Central memory CD8-positive, alpha-beta T cell (primary cell): ENCODE measurements around the gene ANTXR1.

Experiments
- ATAC-seq: fragments of 150-1000 bp; cut with Tn5 transposase; replicated peaks from 2 replicates; pipeline ENCODE4 v1.10.0; 2022; ENCODE audit warnings: mild to moderate bottlenecking, moderate FRiP score, moderate number of reproducible peaks; ENCODE audit not compliant: poor library complexity, severe bottlenecking; ENCODE audit errors: extremely low read depth
- DNase-seq, 2 donors: peaks; one replicate each; pipeline ENCODE4 v3.0.0; 2021; ENCODE audit warnings: low spot score in 2 of 2
- H3K27ac Mint-ChIP-seq: one replicate; pipeline ENCODE4 v1.8.0; 2022; ENCODE audit warnings: low read depth, mild to moderate bottlenecking, moderate library complexity, mixed read lengths
- H3K27me3 Mint-ChIP-seq: one replicate; pipeline ENCODE4 v1.8.0; 2022; ENCODE audit warnings: mixed read lengths
- H3K36me3 Mint-ChIP-seq: one replicate; pipeline ENCODE4 v1.8.0; 2022; ENCODE audit warnings: mild to moderate bottlenecking, moderate library complexity, mixed read lengths; ENCODE audit not compliant: insufficient read depth
- H3K4me1 Mint-ChIP-seq: one replicate; pipeline ENCODE4 v1.8.0; 2022; ENCODE audit warnings: mixed read lengths
- H3K4me3 Mint-ChIP-seq: one replicate; pipeline ENCODE4 v1.8.0; 2022; ENCODE audit warnings: mild to moderate bottlenecking, moderate library complexity, mixed read lengths
- H3K9me3 Mint-ChIP-seq: one replicate; pipeline ENCODE4 v1.8.0; 2022; ENCODE audit warnings: mixed read lengths

The ANTXR1 gene

GRCh38 chr2:69124343-69124742 lies 111.4 kb downstream of the ANTXR1 start:
- no peak for DNase-seq
- no peak overlapping the region for H3K27ac Mint-ChIP-seq
- H3K9me3 Mint-ChIP-seq = no peaks in the 10 kb centered on the region
- no peak overlapping the region for H3K4me3 Mint-ChIP-seq
- H3K27me3 Mint-ChIP-seq = peaks cover 50% of the 10 kb centered on the region
- H3K4me1 Mint-ChIP-seq = no peaks in the 10 kb centered on the region
- no peaks in the 10 kb centered on the region for H3K36me3 Mint-ChIP-seq
- ATAC-seq = no peak

- no peaks in the 10 kb centered on the region for H3K4me1 Mint-ChIP-seq
- no peak overlapping the region for H3K4me3 Mint-ChIP-seq
- ATAC-seq (no peak), DNase-seq (no peak)
- peaks cover 50% of the 10 kb centered on the region for H3K27me3 Mint-ChIP-seq
- no peaks in the 10 kb centered on the region for H3K9me3 Mint-ChIP-seq
- no peaks in the 10 kb centered on the region for H3K36me3 Mint-ChIP-seq
- H3K27ac Mint-ChIP-seq = no peak overlapping the region
Observed at GRCh38 chr2:69125816-69126215, 112.8 kb downstream of the ANTXR1 start.

- H3K27ac Mint-ChIP-seq = no peak overlapping the region
- H3K4me1 Mint-ChIP-seq = no peaks in the 10 kb centered on the region
- no peak overlapping the region for H3K4me3 Mint-ChIP-seq
- DNase-seq (no peak), ATAC-seq (no peak)
- peaks cover 48% of the 10 kb centered on the region for H3K27me3 Mint-ChIP-seq
- no peaks in the 10 kb centered on the region for H3K36me3 Mint-ChIP-seq
- no peaks in the 10 kb centered on the region for H3K9me3 Mint-ChIP-seq
Observed at GRCh38 chr2:69126341-69126740, 113.4 kb downstream of the ANTXR1 start.

DNA sequence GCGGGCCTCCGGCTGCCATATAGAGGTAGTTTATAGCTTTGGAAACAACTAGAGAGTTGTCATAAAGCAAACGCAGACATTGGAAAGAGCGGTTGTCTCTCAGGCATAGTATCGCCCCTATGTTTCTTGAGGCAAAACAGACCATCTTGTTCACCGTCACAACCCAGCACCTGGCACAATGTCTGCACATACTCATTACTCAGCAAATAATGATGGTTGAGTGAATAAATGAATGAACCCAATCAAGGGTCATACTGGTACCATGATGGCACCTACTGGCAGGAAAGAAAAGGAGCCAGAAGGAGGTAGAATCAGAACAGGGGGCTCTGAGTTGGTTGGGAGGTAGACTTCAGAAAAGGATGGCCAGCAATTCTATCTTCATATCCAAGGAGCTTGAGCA lies 118.5 kb downstream of the ANTXR1 start:
- Mint-ChIP-seq H3K36me3 (no peaks in the 10 kb centered on the region), H3K27ac (no peak overlapping the region), H3K9me3 (no peaks in the 10 kb centered on the region), H3K27me3 (peaks cover 31% of the 10 kb centered on the region), H3K4me1 (no peaks in the 10 kb centered on the region), H3K4me3 (no peak overlapping the region)
- ATAC-seq (no peak), DNase-seq (no peak)

DNA sequence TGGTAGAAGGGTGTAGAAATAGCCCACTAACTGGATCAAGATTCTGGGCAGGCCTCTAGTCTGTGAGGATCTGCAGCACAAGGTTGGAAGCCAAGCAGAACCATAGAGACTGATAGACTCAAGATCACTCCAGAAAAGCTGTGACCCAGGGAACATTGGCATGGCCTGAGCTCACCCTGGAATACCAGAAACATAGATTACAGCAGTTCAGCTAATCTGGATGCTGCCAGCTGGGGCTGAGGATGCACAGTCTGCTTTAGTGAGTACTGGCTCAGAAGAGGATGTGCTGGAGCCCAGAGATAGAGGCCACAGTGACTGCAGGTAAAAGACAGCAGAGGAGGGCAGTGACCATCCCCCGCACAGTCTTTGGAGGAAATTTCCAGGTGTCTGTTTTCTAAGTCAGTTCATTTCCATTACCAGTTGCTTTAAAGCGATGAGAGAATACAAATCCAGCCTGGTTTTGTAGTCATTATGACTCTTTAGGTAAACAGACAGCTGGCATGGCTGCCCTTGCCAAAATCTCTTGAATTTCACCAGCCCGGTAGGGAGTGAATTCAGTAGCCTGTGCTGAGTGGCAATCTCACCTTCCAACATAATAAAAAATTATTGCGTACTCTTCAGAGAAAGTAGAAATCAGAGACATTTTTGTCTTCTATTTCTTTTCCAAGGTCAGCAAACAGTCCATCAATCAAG lies 119.2 kb downstream of the ANTXR1 start:
- Mint-ChIP-seq H3K36me3 (no peaks in the 10 kb centered on the region), H3K4me1 (no peaks in the 10 kb centered on the region), H3K27ac (no peak overlapping the region), H3K27me3 (peaks cover 24% of the 10 kb centered on the region), H3K4me3 (no peak overlapping the region), H3K9me3 (no peaks in the 10 kb centered on the region)
- DNase-seq (no peak), ATAC-seq (no peak)

GRCh38 chr2:69132960-69133590 lies 120.1 kb downstream of the ANTXR1 start:
- DNase-seq (no peak), ATAC-seq (no peak)
- H3K27ac Mint-ChIP-seq = no peak overlapping the region
- no peaks in the 10 kb centered on the region for H3K4me1 Mint-ChIP-seq
- H3K4me3 Mint-ChIP-seq = no peak overlapping the region
- H3K9me3 Mint-ChIP-seq = no peaks in the 10 kb centered on the region
- peaks cover 15% of the 10 kb centered on the region for H3K27me3 Mint-ChIP-seq
- no peaks in the 10 kb centered on the region for H3K36me3 Mint-ChIP-seq

GRCh38 chr2:69133898-69134297 lies 120.9 kb downstream of the ANTXR1 start:
- Mint-ChIP-seq H3K9me3 (no peaks in the 10 kb centered on the region), H3K36me3 (no peaks in the 10 kb centered on the region), H3K4me1 (no peaks in the 10 kb centered on the region), H3K27me3 (peaks cover 15% of the 10 kb centered on the region), H3K4me3 (no peak overlapping the region), H3K27ac (no peak overlapping the region)
- DNase-seq = no peak
- ATAC-seq = no peak

DNA sequence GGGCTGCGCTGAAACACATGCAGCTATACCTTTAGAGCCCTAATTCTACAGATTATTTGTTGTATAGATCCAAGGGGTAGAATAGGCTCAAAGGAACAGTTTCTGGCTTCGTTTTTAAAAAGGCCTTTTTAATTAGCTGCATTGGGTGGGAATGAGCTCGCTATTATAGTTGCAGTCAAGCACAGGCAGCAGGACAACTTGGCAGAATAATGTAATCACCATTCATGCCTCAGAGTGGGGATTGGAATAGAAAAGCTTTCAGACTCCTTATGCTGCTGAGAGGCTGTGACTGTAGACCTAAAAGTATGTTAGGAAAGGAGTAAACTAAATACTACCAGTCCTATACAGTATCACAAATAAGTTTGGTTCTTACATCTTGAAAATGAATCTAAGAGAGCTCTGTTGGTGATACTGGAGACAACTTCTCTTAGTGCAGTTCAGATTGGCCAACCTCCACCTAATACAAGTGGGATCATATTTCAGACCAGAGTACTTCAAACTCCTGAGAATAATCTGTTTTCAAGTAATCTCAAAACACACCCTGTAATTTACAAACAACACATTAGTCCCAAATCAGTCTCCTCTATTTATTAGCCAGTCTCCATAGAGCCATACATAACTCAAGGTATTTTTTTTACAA lies 121.4 kb downstream of the ANTXR1 start:
- Mint-ChIP-seq H3K4me3 (no peak overlapping the region), H3K27ac (no peak overlapping the region), H3K27me3 (peaks cover 15% of the 10 kb centered on the region), H3K36me3 (no peaks in the 10 kb centered on the region), H3K4me1 (no peaks in the 10 kb centered on the region), H3K9me3 (no peaks in the 10 kb centered on the region)
- no peak for DNase-seq
- ATAC-seq = no peak

- H3K4me3 Mint-ChIP-seq = no peak overlapping the region
- H3K4me1 Mint-ChIP-seq = no peaks in the 10 kb centered on the region
- H3K9me3 Mint-ChIP-seq = no peaks in the 10 kb centered on the region
- H3K36me3 Mint-ChIP-seq = peaks cover 2% of the 10 kb centered on the region
- peaks cover 13% of the 10 kb centered on the region for H3K27me3 Mint-ChIP-seq
- no peak for DNase-seq
- H3K27ac Mint-ChIP-seq = no peak overlapping the region
- ATAC-seq = no peak
Observed at GRCh38 chr2:69138247-69138772, 125.3 kb downstream of the ANTXR1 start.

DNA sequence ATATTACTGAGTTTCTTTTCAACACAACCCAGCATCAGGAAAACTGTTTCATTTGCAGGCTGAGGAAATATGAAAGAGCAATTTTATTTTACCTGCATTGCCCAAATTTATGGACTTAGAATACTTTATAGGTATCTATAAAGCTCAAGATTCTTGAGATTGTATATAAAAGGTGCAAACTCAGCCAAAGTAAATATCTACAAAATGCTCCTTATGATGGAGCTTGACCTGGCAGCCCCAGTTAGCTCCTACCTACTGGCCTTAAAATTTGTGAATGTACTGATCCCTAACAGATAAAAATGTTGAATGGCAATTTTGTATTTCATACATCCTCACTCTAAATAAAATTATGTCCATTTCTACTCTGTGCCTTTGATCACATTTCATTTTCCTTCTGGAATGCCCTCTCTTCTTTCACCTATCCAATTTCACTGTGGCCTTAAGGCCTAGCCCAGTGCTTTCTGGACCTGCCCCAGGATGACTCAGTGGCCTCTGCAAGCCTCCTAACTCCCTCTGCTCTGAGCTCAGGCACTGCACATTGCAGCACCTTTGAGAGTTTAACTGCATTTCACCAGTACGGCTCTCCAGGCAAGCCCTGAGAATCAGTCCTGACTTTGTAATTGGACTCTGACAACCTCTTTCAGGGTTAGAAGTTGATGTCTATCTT lies 125.9 kb downstream of the ANTXR1 start:
- no peak overlapping the region for H3K4me3 Mint-ChIP-seq
- no peak overlapping the region for H3K27ac Mint-ChIP-seq
- no peak for ATAC-seq
- H3K4me1 Mint-ChIP-seq = no peaks in the 10 kb centered on the region
- peaks cover 2% of the 10 kb centered on the region for H3K36me3 Mint-ChIP-seq
- no peak for DNase-seq
- H3K9me3 Mint-ChIP-seq = no peaks in the 10 kb centered on the region
- peaks cover 19% of the 10 kb centered on the region for H3K27me3 Mint-ChIP-seq

GRCh38 chr2:69139778-69140670 lies 127.0 kb downstream of the ANTXR1 start:
- ATAC-seq (no peak), DNase-seq (no peak)
- H3K4me1 Mint-ChIP-seq = no peaks in the 10 kb centered on the region
- H3K27ac Mint-ChIP-seq = no peak overlapping the region
- H3K9me3 Mint-ChIP-seq = no peaks in the 10 kb centered on the region
- H3K36me3 Mint-ChIP-seq = peaks cover 2% of the 10 kb centered on the region
- no peak overlapping the region for H3K4me3 Mint-ChIP-seq
- peaks cover 20% of the 10 kb centered on the region for H3K27me3 Mint-ChIP-seq

- ATAC-seq (no peak), DNase-seq (no peak)
- H3K4me1 Mint-ChIP-seq = no peaks in the 10 kb centered on the region
- H3K27me3 Mint-ChIP-seq = peaks cover 20% of the 10 kb centered on the region
- no peak overlapping the region for H3K4me3 Mint-ChIP-seq
- H3K27ac Mint-ChIP-seq = no peak overlapping the region
- H3K36me3 Mint-ChIP-seq = peaks cover 2% of the 10 kb centered on the region
- H3K9me3 Mint-ChIP-seq = no peaks in the 10 kb centered on the region
Observed at GRCh38 chr2:69141061-69141460, 128.1 kb downstream of the ANTXR1 start.
